NB4 (cell line): ENCODE measurements around the gene ABCA8.

Experiments
- POLR2A ChIP-seq: IDR thresholded peaks from 2 replicates; pipeline ENCODE4 v1.6.1; 2011; ENCODE audit warnings: mild to moderate bottlenecking; ENCODE audit not compliant: insufficient read length; ENCODE audit errors: extremely low read depth
- TF ChIP-seq, protein P1 (sequence below): IDR thresholded peaks from one replicate; pipeline ENCODE4 v1.5.1; 2012; ENCODE audit warnings: low read depth, low read length

DNA sequence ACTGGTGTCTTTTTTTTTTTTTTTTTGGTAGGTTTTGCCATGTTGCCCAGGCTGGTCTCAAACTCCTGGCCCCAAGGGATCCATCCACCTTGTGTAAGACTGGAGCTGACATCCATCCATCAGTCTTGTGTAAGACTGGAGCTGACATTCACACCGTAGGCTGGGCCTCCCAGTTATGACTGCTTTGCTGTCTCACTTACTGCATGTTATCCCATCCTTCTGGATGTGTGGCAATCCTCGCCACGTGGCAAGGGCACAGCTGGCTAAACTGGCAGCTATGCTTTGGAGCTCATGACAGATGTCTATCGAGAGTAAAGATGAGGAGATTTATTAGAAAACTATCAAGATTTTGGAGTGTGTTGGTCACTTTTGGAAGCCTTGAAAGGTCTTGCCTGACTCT, 115.1 kb downstream of the ABCA8 start:
- TF ChIP-seq POLR2A = no peak
- TF ChIP-seq, protein P1, sequence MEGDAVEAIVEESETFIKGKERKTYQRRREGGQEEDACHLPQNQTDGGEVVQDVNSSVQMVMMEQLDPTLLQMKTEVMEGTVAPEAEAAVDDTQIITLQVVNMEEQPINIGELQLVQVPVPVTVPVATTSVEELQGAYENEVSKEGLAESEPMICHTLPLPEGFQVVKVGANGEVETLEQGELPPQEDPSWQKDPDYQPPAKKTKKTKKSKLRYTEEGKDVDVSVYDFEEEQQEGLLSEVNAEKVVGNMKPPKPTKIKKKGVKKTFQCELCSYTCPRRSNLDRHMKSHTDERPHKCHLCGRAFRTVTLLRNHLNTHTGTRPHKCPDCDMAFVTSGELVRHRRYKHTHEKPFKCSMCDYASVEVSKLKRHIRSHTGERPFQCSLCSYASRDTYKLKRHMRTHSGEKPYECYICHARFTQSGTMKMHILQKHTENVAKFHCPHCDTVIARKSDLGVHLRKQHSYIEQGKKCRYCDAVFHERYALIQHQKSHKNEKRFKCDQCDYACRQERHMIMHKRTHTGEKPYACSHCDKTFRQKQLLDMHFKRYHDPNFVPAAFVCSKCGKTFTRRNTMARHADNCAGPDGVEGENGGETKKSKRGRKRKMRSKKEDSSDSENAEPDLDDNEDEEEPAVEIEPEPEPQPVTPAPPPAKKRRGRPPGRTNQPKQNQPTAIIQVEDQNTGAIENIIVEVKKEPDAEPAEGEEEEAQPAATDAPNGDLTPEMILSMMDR = no peak
